Measurements from ENCODE around the gene GRIK1. TPM values are rescaled to one million over a fixed set of nuclear protein-coding genes. Genes with fewer than 3 reads are reported as not detected.

GRIK1 gene
- total RNA-seq, 1 donor = not detected

- Histone ChIP-seq H4K20me1 (ENCODE audit: insufficient read depth, low read length) (no peaks in the 10 kb centered on the region), H2AFZ (ENCODE audit: low read length) (no peak overlapping the region), H3K27me3 (ENCODE audit: insufficient read depth, low read length) (no peaks in the 10 kb centered on the region), H3K27ac (ENCODE audit: low read depth, low read length) (no peak overlapping the region), H3K9me3 (ENCODE audit: low read depth, low read length) (no peaks in the 10 kb centered on the region), H3K36me3 (ENCODE audit: insufficient read depth, low read length) (no peaks in the 10 kb centered on the region), H3K4me2 (ENCODE audit: insufficient read depth, low read length) (no peak overlapping the region), H3K79me2 (ENCODE audit: insufficient read depth, low read length) (no peaks in the 10 kb centered on the region), H3K4me1 (ENCODE audit: insufficient read depth, low read length) (no peaks in the 10 kb centered on the region), H3K4me3 (ENCODE audit: insufficient read depth, low read length) (no peak overlapping the region)
- no peak for DNase-seq (ENCODE audit: insufficient read length, low spot score, missing footprints)
- no peak for TF ChIP-seq CTCF (IDR thresholded peaks at IDR 0.05; ENCODE audit: extremely low read depth, low read depth, low read length)
Measured at GRCh38 chr21:29557200-29557599, 382.6 kb downstream of the GRIK1 start.

DNA sequence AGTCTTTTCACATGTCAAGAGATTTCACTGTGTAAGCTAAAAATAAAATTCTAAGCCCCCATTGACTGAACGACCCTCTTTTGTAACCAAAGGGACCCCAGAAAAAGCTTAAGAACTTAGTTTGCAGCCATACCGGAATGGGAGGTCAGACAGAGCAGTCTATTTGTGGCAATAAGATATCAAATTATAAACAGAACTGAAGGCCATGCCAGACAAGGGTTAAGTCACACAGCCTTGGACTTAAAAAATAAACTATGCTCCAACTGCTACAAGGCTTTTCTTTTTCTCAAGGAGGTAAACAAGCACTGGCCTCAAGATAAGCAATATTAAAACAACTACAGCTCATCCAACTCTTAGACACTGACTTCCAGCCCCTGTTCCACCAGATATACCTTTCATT, 384.2 kb downstream of the GRIK1 start:
- Histone ChIP-seq H3K36me3 (ENCODE audit: insufficient read depth, low read length) (no peaks in the 10 kb centered on the region), H3K4me2 (ENCODE audit: insufficient read depth, low read length) (no peak overlapping the region), H2AFZ (ENCODE audit: low read length) (no peak overlapping the region), H4K20me1 (ENCODE audit: insufficient read depth, low read length) (no peaks in the 10 kb centered on the region), H3K79me2 (ENCODE audit: insufficient read depth, low read length) (no peaks in the 10 kb centered on the region), H3K4me1 (ENCODE audit: insufficient read depth, low read length) (no peaks in the 10 kb centered on the region), H3K4me3 (ENCODE audit: insufficient read depth, low read length) (no peak overlapping the region), H3K27me3 (ENCODE audit: insufficient read depth, low read length) (no peaks in the 10 kb centered on the region), H3K9me3 (ENCODE audit: low read depth, low read length) (no peaks in the 10 kb centered on the region), H3K27ac (ENCODE audit: low read depth, low read length) (no peak overlapping the region)
- no peak for DNase-seq (ENCODE audit: insufficient read length, low spot score, missing footprints)
- no peak for TF ChIP-seq CTCF (IDR thresholded peaks at IDR 0.05; ENCODE audit: extremely low read depth, low read depth, low read length)

DNA sequence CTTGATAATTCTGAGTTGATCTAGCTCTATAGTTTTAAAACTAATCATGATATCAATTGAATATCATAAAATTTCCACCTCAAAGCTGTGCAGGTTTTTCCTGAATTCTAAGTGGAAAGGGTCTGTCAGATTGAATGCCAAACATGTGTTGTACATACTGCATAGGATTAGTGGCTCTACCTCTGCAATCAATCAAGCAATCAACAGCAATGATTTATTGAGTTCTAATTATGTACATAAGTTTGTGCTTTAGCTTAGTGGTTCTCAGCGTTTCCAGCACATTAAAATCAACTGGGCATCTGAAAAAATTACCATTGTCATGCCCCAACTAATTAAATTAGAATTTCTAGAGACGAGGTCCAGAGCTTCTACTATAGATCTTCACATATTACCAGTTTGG, 389.6 kb downstream of the GRIK1 start:
- Histone ChIP-seq H3K4me1 (ENCODE audit: insufficient read depth, low read length) (no peaks in the 10 kb centered on the region), H3K36me3 (ENCODE audit: insufficient read depth, low read length) (no peaks in the 10 kb centered on the region), H2AFZ (ENCODE audit: low read length) (no peak overlapping the region), H4K20me1 (ENCODE audit: insufficient read depth, low read length) (no peaks in the 10 kb centered on the region), H3K27ac (ENCODE audit: low read depth, low read length) (no peak overlapping the region), H3K79me2 (ENCODE audit: insufficient read depth, low read length) (no peaks in the 10 kb centered on the region), H3K9me3 (ENCODE audit: low read depth, low read length) (no peaks in the 10 kb centered on the region), H3K27me3 (ENCODE audit: insufficient read depth, low read length) (no peaks in the 10 kb centered on the region), H3K4me3 (ENCODE audit: insufficient read depth, low read length) (no peak overlapping the region), H3K4me2 (ENCODE audit: insufficient read depth, low read length) (no peak overlapping the region)
- TF ChIP-seq CTCF (IDR thresholded peaks at IDR 0.05; ENCODE audit: extremely low read depth, low read depth, low read length) = no peak
- no peak for DNase-seq (ENCODE audit: insufficient read length, low spot score, missing footprints)

GRCh38 chr21:29549614-29550013, 390.2 kb downstream of the GRIK1 start:
- Histone ChIP-seq H3K36me3 (ENCODE audit: insufficient read depth, low read length) (no peaks in the 10 kb centered on the region), H3K27me3 (ENCODE audit: insufficient read depth, low read length) (no peaks in the 10 kb centered on the region), H3K4me2 (ENCODE audit: insufficient read depth, low read length) (no peak overlapping the region), H2AFZ (ENCODE audit: low read length) (no peak overlapping the region), H3K27ac (ENCODE audit: low read depth, low read length) (no peak overlapping the region), H3K4me1 (ENCODE audit: insufficient read depth, low read length) (no peaks in the 10 kb centered on the region), H3K9me3 (ENCODE audit: low read depth, low read length) (no peaks in the 10 kb centered on the region), H3K79me2 (ENCODE audit: insufficient read depth, low read length) (no peaks in the 10 kb centered on the region), H3K4me3 (ENCODE audit: insufficient read depth, low read length) (no peak overlapping the region), H4K20me1 (ENCODE audit: insufficient read depth, low read length) (no peaks in the 10 kb centered on the region)
- no peak for DNase-seq (ENCODE audit: insufficient read length, low spot score, missing footprints)
- TF ChIP-seq CTCF (IDR thresholded peaks at IDR 0.05; ENCODE audit: extremely low read depth, low read depth, low read length) = no peak
